ENCODE measurements around the gene UNC5CL.

GRCh38 chr6:41013466-41014153 lies 25.4 kb downstream of the UNC5CL start:
- TF ChIP-seq CTCF (conservative IDR thresholded peaks at IDR 0.05; ENCODE audit: low read depth, low read length), result no peak
- no peak for TF ChIP-seq EZH2 (IDR thresholded peaks at IDR 0.05; ENCODE audit: borderline replicate concordance, low read depth, low read length, poor library complexity, severe bottlenecking)
